Measurements from ENCODE around the gene CLMN.

The CLMN gene

GRCh38 chr14:95340201-95340697, 20.5 kb upstream of the CLMN start:
- no peak for DNase-seq

GRCh38 chr14:95339301-95339865, 19.7 kb upstream of the CLMN start:
- DNase-seq: no peak

- no peak for DNase-seq
These were observed 18.7 kb upstream of the CLMN start for GRCh38 chr14:95338436-95338835.

GRCh38 chr14:95337041-95337595, 17.4 kb upstream of the CLMN start:
- DNase-seq: no peak

GRCh38 chr14:95336192-95336760, 16.6 kb upstream of the CLMN start:
- DNase-seq: no peak

GRCh38 chr14:95335071-95335470, 15.4 kb upstream of the CLMN start:
- DNase-seq: no peak

- no peak for DNase-seq
These were observed 14.3 kb upstream of the CLMN start for GRCh38 chr14:95334044-95334443.

GRCh38 chr14:95332641-95333040, 12.9 kb upstream of the CLMN start:
- no peak for DNase-seq

GRCh38 chr14:95331708-95332408, 12.2 kb upstream of the CLMN start:
- DNase-seq: no peak

- DNase-seq: no peak
These were observed 11.1 kb upstream of the CLMN start for GRCh38 chr14:95330591-95331370.

- no peak for DNase-seq
These were observed 10.2 kb upstream of the CLMN start for GRCh38 chr14:95329941-95330340.

- DNase-seq: no peak
These were observed 9.2 kb upstream of the CLMN start for GRCh38 chr14:95328729-95329503.

- DNase-seq: no peak
These were observed 8.1 kb upstream of the CLMN start for GRCh38 chr14:95327558-95328374.

- no peak for DNase-seq
These were observed 7.3 kb upstream of the CLMN start for GRCh38 chr14:95326987-95327386.

- DNase-seq: no peak
These were observed 4.2 kb upstream of the CLMN start for GRCh38 chr14:95323917-95324316.

GRCh38 chr14:95323361-95323760, 3.7 kb upstream of the CLMN start:
- no peak for DNase-seq

GRCh38 chr14:95322651-95323050, 2.9 kb upstream of the CLMN start:
- no peak for DNase-seq

GRCh38 chr14:95321693-95322455, 2.2 kb upstream of the CLMN start:
- no peak for DNase-seq

GRCh38 chr14:95320955-95321600, 1.4 kb upstream of the CLMN start:
- DNase-seq: no peak

Measured in activated CD4-positive, alpha-beta T cell treated with anti-CD3 and anti-CD28 coated beads, Interleukin-10, Interleukin-2, amounts not matched to agents 100 ng/mL and 50 ng/mL, durations not matched to agents 16 hours and 8 hours (primary cell).